ENCODE measurements around the gene SUV39H1.
"Not testable (repeated sequence)": the region's sequence is repeated elsewhere in the genome, so short reads cannot be mapped to it uniquely, and the experiment has no call there.

Gene SUV39H1

GRCh38 chrX:48683411-48683982 is 13.0 kb upstream of the SUV39H1 start, which contains the start of gene WAS:
TSS of gene WAS (plus strand) at chrX:48683799. CDS start at chrX:48683854, 55 bp downstream.
- DNase-seq (ENCODE audit: extremely low spot score, insufficient read length, low read depth): peak; percentile 63
- peak; percentile 91 for FAIRE-seq

- FAIRE-seq: no peak
- DNase-seq (ENCODE audit: extremely low spot score, insufficient read length, low read depth): no peak
These were observed 12.4 kb upstream of the SUV39H1 start for GRCh38 chrX:48684134-48684533.

DNA sequence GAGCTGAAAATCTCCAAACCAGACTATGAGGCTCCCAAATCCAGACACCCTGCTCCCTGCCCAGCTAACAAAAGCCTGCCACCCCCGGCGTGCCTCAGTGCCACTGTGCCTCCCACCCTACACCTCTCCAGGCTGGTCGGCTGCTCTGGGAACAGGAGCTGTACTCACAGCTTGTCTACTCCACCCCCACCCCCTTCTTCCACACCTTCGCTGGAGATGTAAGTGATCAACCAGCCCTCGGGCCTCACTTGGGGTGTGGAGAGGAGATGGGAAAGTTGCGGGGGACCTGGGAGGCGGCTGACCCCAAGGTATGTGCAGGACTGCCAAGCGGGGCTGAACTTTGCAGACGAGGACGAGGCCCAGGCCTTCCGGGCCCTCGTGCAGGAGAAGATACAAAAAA is 11.1 kb upstream of the SUV39H1 start:
- FAIRE-seq (no peak), DNase-seq (ENCODE audit: extremely low spot score, insufficient read length, low read depth) (no peak)

- FAIRE-seq (no peak), DNase-seq (ENCODE audit: extremely low spot score, insufficient read length, low read depth) (no peak)
These were observed 7.9 kb upstream of the SUV39H1 start for GRCh38 chrX:48688531-48689150.

DNA sequence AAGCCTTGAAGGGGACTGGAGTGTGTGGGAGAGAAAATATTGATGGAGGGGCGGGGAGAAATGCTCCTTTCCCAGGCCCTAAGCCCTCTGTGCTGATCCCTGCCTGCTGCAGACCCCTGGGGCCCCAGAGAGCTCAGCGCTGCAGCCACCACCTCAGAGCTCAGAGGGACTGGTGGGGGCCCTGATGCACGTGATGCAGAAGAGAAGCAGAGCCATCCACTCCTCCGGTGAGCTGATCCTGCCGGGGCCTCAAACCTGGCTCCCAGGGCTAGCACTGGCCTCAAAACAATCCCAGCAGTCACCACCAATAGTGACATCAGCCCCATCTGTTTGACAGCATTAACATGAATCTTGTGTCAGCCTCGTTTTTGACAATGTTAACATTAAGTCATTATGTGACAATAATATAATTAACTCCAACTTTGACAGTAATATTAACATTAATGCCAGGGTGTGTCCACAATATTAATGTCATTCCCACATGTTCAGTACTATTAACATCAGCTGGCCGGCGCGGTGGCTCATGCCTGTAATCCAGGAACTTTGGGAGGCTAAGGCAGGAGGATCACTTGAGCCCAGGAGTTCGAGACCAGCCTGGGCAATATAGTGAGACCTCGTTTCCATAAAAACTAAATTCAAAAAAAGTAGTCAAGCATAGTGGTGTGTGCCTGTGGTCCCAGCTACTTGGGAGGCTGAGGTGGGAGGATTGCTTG is 7.2 kb upstream of the SUV39H1 start:
- no peak for DNase-seq (ENCODE audit: extremely low spot score, insufficient read length, low read depth)
- no peak for FAIRE-seq

- FAIRE-seq: not testable (repeated sequence)
These were observed 4.8 kb upstream of the SUV39H1 start for GRCh38 chrX:48691746-48692145.

GRCh38 chrX:48694776-48695533 is 1.6 kb upstream of the SUV39H1 start:
- FAIRE-seq (no peak), DNase-seq (ENCODE audit: extremely low spot score, insufficient read length, low read depth) (no peak)

More at GRCh38 chrX:48691746-48692145, 4.8 kb upstream of the SUV39H1 start:
- DNase-seq (ENCODE audit: extremely low spot score, insufficient read length, low read depth): not testable (repeated sequence)

DNA sequence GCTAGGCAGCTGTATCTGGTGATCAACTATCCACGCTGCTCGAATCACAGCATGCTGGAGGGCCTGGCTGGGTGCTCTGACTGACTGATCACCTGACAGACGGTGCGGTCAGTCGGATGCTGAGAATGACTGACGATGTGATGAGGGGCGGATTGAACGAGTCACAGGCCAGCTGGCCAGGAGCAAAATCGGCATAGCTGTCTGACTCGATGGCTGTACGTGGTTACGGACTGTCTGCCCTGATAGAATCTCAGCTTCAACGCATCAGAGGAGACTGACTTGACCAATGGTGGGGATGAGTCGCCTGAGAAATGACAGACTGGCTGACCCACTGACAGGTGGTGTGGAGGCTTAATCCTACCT is 1.0 kb upstream of the SUV39H1 start:
- FAIRE-seq (no peak), DNase-seq (ENCODE audit: extremely low spot score, insufficient read length, low read depth) (no peak)

GRCh38 chrX:48695925-48696300 is 621 bp upstream of the SUV39H1 start:
- DNase-seq (ENCODE audit: extremely low spot score, insufficient read length, low read depth): no peak
- FAIRE-seq: no peak

DNA sequence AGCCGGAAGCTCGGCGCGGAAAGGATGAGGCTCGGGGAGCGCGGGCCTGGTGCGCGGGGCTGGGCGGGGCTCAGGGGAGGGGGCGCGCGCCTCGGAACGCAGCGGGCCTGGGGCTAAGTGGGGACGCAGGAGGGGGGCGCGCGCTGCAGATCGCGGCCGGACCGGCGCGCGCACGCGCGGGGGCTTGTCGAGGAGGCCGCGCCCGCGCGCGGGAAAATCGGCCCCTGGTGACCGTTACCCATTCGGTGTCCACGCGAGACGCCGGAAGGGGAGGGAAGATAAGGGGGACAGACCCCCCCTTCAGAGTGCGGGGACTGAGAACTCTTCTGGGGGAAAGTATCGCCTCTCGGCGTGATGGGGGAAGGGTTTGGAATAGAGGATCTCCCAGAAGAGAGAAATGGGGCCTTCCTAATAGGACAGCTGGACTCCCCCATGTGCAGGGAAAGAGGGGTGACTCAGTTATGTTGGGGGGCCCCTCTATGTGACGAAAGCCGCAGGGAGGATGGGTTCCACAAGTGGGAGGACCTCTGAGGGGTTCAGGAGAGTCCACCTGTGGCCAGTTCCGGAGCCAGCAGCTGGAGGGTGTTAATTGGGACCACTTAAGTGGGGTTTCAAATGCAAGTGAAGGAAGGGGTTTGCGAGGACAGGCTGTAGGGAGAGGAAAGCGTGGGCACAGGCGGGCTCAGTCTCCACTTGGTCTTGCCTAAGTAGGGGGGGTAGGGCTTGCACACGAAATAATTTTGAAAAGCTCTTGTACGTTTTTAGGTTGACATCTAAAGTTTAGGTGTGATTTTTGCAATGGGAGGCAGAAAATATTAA is 584 bp downstream of the SUV39H1 start:
- DNase-seq (ENCODE audit: extremely low spot score, insufficient read length, low read depth): no peak
- FAIRE-seq: peak; percentile 81

GRCh38 chrX:48698306-48698705 is 1.8 kb downstream of the SUV39H1 start:
- FAIRE-seq: no peak
- no peak for DNase-seq (ENCODE audit: extremely low spot score, insufficient read length, low read depth)

- FAIRE-seq: no peak
These were observed 3.7 kb downstream of the SUV39H1 start for GRCh38 chrX:48700246-48700645.

GRCh38 chrX:48700951-48701653 is 4.6 kb downstream of the SUV39H1 start:
- no peak for FAIRE-seq
- no peak for DNase-seq (ENCODE audit: extremely low spot score, insufficient read length, low read depth)

More at GRCh38 chrX:48700246-48700645, 3.7 kb downstream of the SUV39H1 start:
- no peak for DNase-seq (ENCODE audit: extremely low spot score, insufficient read length, low read depth)

DNA sequence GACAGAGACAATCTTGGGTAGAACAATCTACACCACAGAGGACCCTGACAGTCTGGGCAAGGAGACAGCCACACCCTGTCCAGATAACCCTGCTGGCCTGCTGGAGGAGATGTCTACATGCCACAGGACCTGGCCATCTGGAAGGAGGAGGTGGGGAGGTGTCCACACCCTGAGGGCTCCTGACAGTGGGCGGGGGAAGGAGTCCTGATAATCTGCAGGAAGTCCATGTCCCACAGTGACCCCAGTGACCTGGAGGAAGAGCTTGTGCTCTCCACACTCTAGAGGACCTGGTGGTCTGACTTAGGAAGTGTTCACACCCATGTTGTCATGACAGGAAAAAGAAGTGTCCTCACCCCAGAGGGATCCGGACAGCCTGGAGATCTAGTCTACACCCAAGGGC is 5.5 kb downstream of the SUV39H1 start:
- FAIRE-seq (no peak), DNase-seq (ENCODE audit: extremely low spot score, insufficient read length, low read depth) (no peak)

DNA sequence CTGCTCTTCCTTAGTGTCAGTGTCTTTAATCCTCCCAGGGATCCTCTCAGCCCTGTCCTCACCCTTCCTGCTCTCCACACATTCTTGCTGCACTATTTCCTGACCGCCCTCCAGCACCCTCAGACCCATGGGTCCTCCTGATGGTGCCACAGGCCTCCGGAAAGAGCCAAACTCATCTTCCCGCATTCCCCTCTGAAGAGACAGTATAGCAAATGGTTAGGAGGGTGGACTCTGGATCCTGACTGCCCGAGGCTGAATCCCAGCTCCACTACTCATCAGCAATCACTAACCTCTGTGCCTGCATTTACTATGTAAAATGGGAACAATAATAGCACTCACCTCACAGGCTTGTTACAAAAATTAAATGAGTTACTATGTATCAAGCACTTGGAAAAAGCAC is 6.2 kb downstream of the SUV39H1 start:
- DNase-seq (ENCODE audit: extremely low spot score, insufficient read length, low read depth) (no peak), FAIRE-seq (no peak)

DNA sequence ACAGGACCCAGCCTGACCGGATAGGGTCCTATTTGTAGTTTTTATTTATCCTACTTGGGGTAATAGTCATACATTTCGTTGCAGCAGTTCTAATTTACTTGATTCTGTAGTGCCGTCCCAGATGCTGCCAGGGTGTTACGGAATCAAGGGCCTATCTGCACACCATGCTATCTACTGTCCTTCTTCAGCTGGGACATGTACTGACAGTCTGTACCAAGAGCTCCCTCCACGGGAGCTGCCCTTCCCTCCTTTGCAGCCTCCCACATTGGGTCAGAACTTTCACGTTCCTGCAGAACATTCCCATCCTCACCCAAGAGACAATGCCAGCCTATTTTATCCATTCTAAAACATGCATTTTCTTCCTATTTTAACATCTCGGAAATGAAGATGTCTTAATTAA is 6.7 kb downstream of the SUV39H1 start:
- DNase-seq (ENCODE audit: extremely low spot score, insufficient read length, low read depth) (no peak), FAIRE-seq (no peak)

DNA sequence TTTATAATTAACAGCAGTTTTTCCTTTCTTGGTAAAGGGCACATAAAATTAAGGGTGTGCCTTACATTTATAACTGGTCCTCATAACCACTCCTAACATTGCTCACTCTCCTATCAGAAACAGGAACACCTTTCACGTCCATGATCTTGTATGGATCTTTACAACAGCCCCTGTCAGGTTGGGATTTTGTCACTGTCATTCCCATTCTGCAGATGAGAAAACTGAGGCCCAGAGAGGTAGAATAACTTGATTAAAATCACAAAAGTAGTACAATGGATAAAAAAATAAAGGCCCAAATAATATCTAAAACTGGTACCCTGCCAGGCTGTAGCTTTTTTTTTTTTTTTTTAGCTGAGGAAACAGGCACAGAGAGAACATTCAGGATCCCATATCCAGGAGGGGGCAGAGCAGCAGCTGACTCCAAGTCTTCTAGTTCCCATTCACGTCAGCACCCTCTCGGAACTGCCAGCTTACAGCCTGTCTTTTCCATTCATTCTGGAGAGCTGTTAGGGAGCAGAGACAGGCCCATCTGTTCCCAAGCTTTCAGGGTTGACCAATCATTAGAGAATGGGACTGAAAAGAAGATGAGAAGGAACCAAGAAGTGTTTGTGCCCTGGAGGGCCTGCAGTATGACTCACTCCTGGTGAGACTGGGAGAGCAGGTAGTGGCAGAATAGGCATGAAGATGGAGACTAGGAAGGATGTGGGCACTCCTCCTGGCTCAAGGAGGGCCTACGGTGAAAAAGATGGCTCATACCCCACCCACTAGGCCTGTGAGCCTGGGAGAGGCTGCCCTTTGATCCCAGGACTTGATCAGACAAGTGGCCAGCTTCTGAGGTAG is 7.3 kb downstream of the SUV39H1 start:
- FAIRE-seq (no peak), DNase-seq (ENCODE audit: extremely low spot score, insufficient read length, low read depth) (no peak)

GRCh38 chrX:48705871-48706270 is 9.3 kb downstream of the SUV39H1 start:
- DNase-seq (ENCODE audit: extremely low spot score, insufficient read length, low read depth) (no peak), FAIRE-seq (no peak)
